SJCRH30 (cell line): ENCODE measurements around the gene ST3GAL6. TPM values are rescaled to one million over a fixed set of nuclear protein-coding genes. Genes with fewer than 3 reads are reported as not detected.

Source experiments
- DNase-seq, 2 experiments: peaks; one replicate each; pipeline ENCODE4 v3.0.0-alpha.2; 2015 to 2020
- H3K27ac ChIP-seq: fragments of 250-450 bp; sonication (Bioruptor Pico); 2 replicates; pipeline ENCODE4 v1.5.1; 2020; ENCODE audit warnings: mild to moderate bottlenecking, moderate library complexity
- H3K27me3 ChIP-seq: fragments of 250-450 bp; sonication (Bioruptor Pico); 2 replicates; pipeline ENCODE4 v1.5.1; 2020; ENCODE audit warnings: mild to moderate bottlenecking, moderate library complexity
- H3K36me3 ChIP-seq: fragments of 250-450 bp; sonication (Bioruptor Pico); 2 replicates; pipeline ENCODE4 v1.5.1; 2020; ENCODE audit warnings: mild to moderate bottlenecking, moderate library complexity
- H3K4me1 ChIP-seq: fragments of 250-450 bp; sonication (Bioruptor Pico); 2 replicates; pipeline ENCODE4 v1.5.1; 2020; ENCODE audit warnings: mild to moderate bottlenecking, moderate library complexity
- H3K4me3 ChIP-seq: fragments of 250-450 bp; sonication (Bioruptor Pico); 2 replicates; pipeline ENCODE4 v1.5.1; 2020; ENCODE audit warnings: mild to moderate bottlenecking, moderate library complexity
- H3K9me3 ChIP-seq: fragments of 250-450 bp; sonication (Bioruptor Pico); replicated peaks from 2 replicates; pipeline ENCODE4 v1.5.1; 2020; ENCODE audit warnings: mild to moderate bottlenecking, moderate library complexity
- total RNA-seq: library from RNA; depleted of rRNA; stranded (reverse); fragments of >200 nt; shearing (Covaris generic); gene quantifications from 2 replicates; pipeline ENCODE4 v1.2.3, GENCODE V29; 2014

ST3GAL6 gene
- total RNA-seq, 1 experiment from 2014 or later, result 17.1 TPM

GRCh38 chr3:98777801-98778220 lies 14.7 kb downstream of the ST3GAL6 start:
- H3K36me3 ChIP-seq, result no peaks in the 10 kb centered on the region
- no peaks in the 10 kb centered on the region for H3K27me3 ChIP-seq
- no peak overlapping the region for H3K4me3 ChIP-seq
- H3K4me1 ChIP-seq, result no peaks in the 10 kb centered on the region
- no peaks in the 10 kb centered on the region for H3K9me3 ChIP-seq
- no peak for DNase-seq
- no peak overlapping the region for H3K27ac ChIP-seq

- no peaks in the 10 kb centered on the region for H3K27me3 ChIP-seq
- DNase-seq, result no peak
- no peaks in the 10 kb centered on the region for H3K9me3 ChIP-seq
- no peaks in the 10 kb centered on the region for H3K36me3 ChIP-seq
- peaks cover under 1% of the 10 kb centered on the region for H3K4me1 ChIP-seq
- no peak overlapping the region for H3K4me3 ChIP-seq
- no peak overlapping the region for H3K27ac ChIP-seq
These were observed 15.2 kb downstream of the ST3GAL6 start for GRCh38 chr3:98778383-98778782.

- Histone ChIP-seq H3K27ac (no peak overlapping the region), H3K4me1 (peaks cover 6% of the 10 kb centered on the region), H3K9me3 (no peaks in the 10 kb centered on the region), H3K36me3 (no peaks in the 10 kb centered on the region), H3K27me3 (no peaks in the 10 kb centered on the region), H3K4me3 (no peak overlapping the region)
- no peak for DNase-seq
These were observed 15.8 kb downstream of the ST3GAL6 start for GRCh38 chr3:98778852-98779413.

GRCh38 chr3:98779541-98780335 lies 16.6 kb downstream of the ST3GAL6 start:
- H3K9me3 ChIP-seq, result no peaks in the 10 kb centered on the region
- no peak overlapping the region for H3K4me3 ChIP-seq
- H3K36me3 ChIP-seq, result no peaks in the 10 kb centered on the region
- H3K27ac ChIP-seq, result no peak overlapping the region
- no peaks in the 10 kb centered on the region for H3K27me3 ChIP-seq
- no peak for DNase-seq
- peaks cover 14% of the 10 kb centered on the region for H3K4me1 ChIP-seq

- Histone ChIP-seq H3K27ac (no peak overlapping the region), H3K36me3 (no peaks in the 10 kb centered on the region), H3K27me3 (no peaks in the 10 kb centered on the region), H3K9me3 (no peaks in the 10 kb centered on the region), H3K4me1 (peaks cover 14% of the 10 kb centered on the region), H3K4me3 (no peak overlapping the region)
- DNase-seq, result no peak
These were observed 17.2 kb downstream of the ST3GAL6 start for GRCh38 chr3:98780343-98780742.

GRCh38 chr3:98782824-98783500 lies 19.8 kb downstream of the ST3GAL6 start:
- Histone ChIP-seq H3K27ac (peak overlapping the region; percentile 54), H3K36me3 (no peaks in the 10 kb centered on the region), H3K27me3 (no peaks in the 10 kb centered on the region), H3K9me3 (no peaks in the 10 kb centered on the region), H3K4me3 (no peak overlapping the region), H3K4me1 (peaks cover 14% of the 10 kb centered on the region)
- DNase-seq, result peak in 1 of 2 experiments; percentile 9

GRCh38 chr3:98784042-98784441 lies 20.9 kb downstream of the ST3GAL6 start:
- DNase-seq, result peak; percentile 61 to 85
- H3K36me3 ChIP-seq, result no peaks in the 10 kb centered on the region
- H3K27me3 ChIP-seq, result no peaks in the 10 kb centered on the region
- peaks cover 20% of the 10 kb centered on the region for H3K4me1 ChIP-seq
- H3K9me3 ChIP-seq, result no peaks in the 10 kb centered on the region
- no peak overlapping the region for H3K4me3 ChIP-seq
- H3K27ac ChIP-seq, result peak overlapping the region; percentile 54

GRCh38 chr3:98784666-98785600 lies 21.8 kb downstream of the ST3GAL6 start:
- no peaks in the 10 kb centered on the region for H3K36me3 ChIP-seq
- no peaks in the 10 kb centered on the region for H3K27me3 ChIP-seq
- peaks cover 20% of the 10 kb centered on the region for H3K4me1 ChIP-seq
- peak overlapping the region; percentile 54 for H3K27ac ChIP-seq
- no peak for DNase-seq
- no peak overlapping the region for H3K4me3 ChIP-seq
- H3K9me3 ChIP-seq, result no peaks in the 10 kb centered on the region

- H3K9me3 ChIP-seq, result no peaks in the 10 kb centered on the region
- no peak for DNase-seq
- H3K27me3 ChIP-seq, result no peaks in the 10 kb centered on the region
- no peaks in the 10 kb centered on the region for H3K36me3 ChIP-seq
- peaks cover 20% of the 10 kb centered on the region for H3K4me1 ChIP-seq
- H3K4me3 ChIP-seq, result no peak overlapping the region
- H3K27ac ChIP-seq, result no peak overlapping the region
These were observed 23.3 kb downstream of the ST3GAL6 start for GRCh38 chr3:98786364-98787006.

- Histone ChIP-seq H3K27me3 (no peaks in the 10 kb centered on the region), H3K4me1 (peaks cover 20% of the 10 kb centered on the region), H3K9me3 (no peaks in the 10 kb centered on the region), H3K4me3 (no peak overlapping the region), H3K36me3 (no peaks in the 10 kb centered on the region), H3K27ac (no peak overlapping the region)
- DNase-seq, result no peak
These were observed 24.0 kb downstream of the ST3GAL6 start for GRCh38 chr3:98787181-98787580.

- Histone ChIP-seq H3K27ac (no peak overlapping the region), H3K36me3 (no peaks in the 10 kb centered on the region)
These were observed 25.5 kb downstream of the ST3GAL6 start for GRCh38 chr3:98788651-98789050.

GRCh38 chr3:98791341-98792325 lies 28.5 kb downstream of the ST3GAL6 start:
- H3K4me3 ChIP-seq, result no peak overlapping the region
- DNase-seq, result no peak
- H3K4me1 ChIP-seq, result 0 out of 2 replicates have a peak, but pooled peaks cover 6% of the 10 kb centered on the region

More at GRCh38 chr3:98788651-98789050, 25.5 kb downstream of the ST3GAL6 start:
- Histone ChIP-seq H3K9me3 (no peaks in the 10 kb centered on the region), H3K27me3 (no peaks in the 10 kb centered on the region), H3K4me3 (no peak overlapping the region), H3K4me1 (peaks cover 17% of the 10 kb centered on the region)
- DNase-seq, result peak; percentile 56 to 74

GRCh38 chr3:98793971-98794370 lies 30.8 kb downstream of the ST3GAL6 start:
- peaks cover 17% of the 10 kb centered on the region; the same call in 1 of the 2 replicates for H3K36me3 ChIP-seq
- no peak for DNase-seq
- no peaks in the 10 kb centered on the region for H3K4me1 ChIP-seq
- H3K9me3 ChIP-seq, result no peaks in the 10 kb centered on the region
- H3K27ac ChIP-seq, result no peak overlapping the region
- no peaks in the 10 kb centered on the region for H3K27me3 ChIP-seq
- no peak overlapping the region for H3K4me3 ChIP-seq

More at GRCh38 chr3:98791341-98792325, 28.5 kb downstream of the ST3GAL6 start:
- Histone ChIP-seq H3K9me3 (no peaks in the 10 kb centered on the region), H3K27me3 (no peaks in the 10 kb centered on the region), H3K36me3 (peaks cover 7% of the 10 kb centered on the region; the same call in 1 of the 2 replicates), H3K27ac (no peak overlapping the region)
